Measurements from ENCODE around the gene C14orf180.

C14orf180 gene

DNA sequence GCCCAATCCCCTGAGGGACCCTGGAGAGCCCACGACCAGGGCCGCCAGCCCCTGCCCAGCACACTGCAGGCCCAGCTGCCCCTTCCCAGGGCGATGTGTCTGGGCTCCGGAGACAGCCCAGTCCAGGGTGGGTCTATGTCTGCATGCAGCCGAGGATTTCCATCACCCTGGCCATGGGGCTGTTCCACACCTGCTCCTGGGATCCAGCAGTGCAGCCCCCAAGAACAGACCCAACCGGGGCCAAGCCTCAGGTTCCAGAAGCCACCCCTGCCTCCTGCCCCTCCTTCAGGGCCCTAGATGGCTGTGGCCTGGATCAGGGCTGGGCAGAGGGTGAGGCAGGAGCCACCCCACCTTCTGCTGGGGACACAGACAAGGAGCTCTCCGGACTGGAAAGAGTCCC, 11.5 kb downstream of the C14orf180 start:
- H3K9me3 ChIP-seq (ENCODE audit: low read depth, low read length), result no peaks in the 10 kb centered on the region
- TF ChIP-seq EZH2 (IDR thresholded peaks at IDR 0.05) (no peak), FOXP2 (optimal IDR thresholded peaks at IDR 0.05; ENCODE audit: control extremely low read depth, extremely low read length, insufficient read depth) (no peak), POLR2AphosphoS5 (IDR thresholded peaks at IDR 0.05; ENCODE audit: borderline replicate concordance, low read depth, low read length) (no peak)
- H3K4me3 ChIP-seq, result no peak overlapping the region
- H3K36me3 ChIP-seq (ENCODE audit: insufficient read depth, low read length), result no peaks in the 10 kb centered on the region
- no peak overlapping the region for H3K27ac ChIP-seq
- DNase-seq (ENCODE audit: low read depth, low spot score), result no peak
- H3K9ac ChIP-seq (ENCODE audit: insufficient read length), result no peak overlapping the region

DNA sequence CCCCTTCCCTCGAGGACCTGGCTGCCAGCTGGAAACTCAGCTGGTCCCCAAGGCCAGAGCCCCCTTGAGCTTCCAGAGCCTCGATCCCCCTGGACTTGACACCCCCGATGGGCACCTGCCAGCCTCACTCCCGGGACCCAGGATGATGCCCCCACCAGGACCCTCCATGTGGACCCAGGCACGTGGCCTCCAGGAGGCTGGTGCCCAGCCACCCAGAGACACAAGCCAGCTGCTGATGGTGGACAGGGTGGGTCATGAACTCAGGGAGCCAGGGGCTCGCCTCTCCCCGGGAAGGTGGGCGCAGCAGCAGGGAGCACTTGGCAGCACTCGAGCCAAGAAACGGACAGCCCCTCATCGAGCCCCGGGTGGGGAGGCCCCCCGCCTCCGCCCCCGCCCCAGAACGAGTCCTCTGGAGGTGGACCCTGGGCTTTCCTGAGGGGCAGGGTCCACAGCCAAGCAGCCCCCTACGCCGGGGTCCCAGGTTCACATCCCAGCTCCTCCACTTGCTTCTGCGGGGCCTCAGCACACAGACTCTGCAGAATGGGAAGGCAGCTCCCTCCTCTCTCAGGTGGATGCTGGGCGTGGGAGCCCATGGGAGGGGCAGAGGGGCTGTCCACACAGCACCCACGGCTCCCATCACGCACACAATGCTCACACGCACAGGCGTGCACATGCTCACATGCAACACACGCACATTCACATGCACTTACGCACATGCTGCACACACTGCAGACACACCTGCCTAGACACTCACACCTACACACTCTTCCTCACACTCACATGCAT, 12.1 kb downstream of the C14orf180 start:
- no peaks in the 10 kb centered on the region for H3K9me3 ChIP-seq (ENCODE audit: low read depth, low read length)
- no peaks in the 10 kb centered on the region for H3K36me3 ChIP-seq (ENCODE audit: insufficient read depth, low read length)
- no peak overlapping the region for H3K4me3 ChIP-seq
- H3K27ac ChIP-seq, result no peak overlapping the region
- TF ChIP-seq EZH2 (IDR thresholded peaks at IDR 0.05), result no peak
- no peak for DNase-seq (ENCODE audit: low read depth, low spot score)
- H3K9ac ChIP-seq (ENCODE audit: insufficient read length), result no peak overlapping the region

DNA sequence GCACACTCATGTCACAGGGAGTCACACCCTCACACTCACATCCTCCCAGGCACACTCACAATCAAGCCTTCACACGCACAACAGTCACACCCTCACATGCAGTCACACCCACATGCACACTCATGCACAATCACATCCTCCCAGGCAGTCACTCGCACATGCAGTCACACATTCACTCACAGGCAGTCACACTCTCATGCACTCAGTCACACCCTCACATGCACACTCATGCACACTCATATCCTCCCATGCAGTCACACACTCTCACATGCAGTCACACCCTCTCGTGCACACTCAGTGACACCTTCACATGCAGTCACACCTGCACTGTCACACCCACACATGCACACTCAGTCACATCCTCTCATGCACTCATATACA, 12.7 kb downstream of the C14orf180 start:
- TF ChIP-seq FOXP2 (optimal IDR thresholded peaks at IDR 0.05; ENCODE audit: control extremely low read depth, extremely low read length, insufficient read depth) (no peak), EZH2 (IDR thresholded peaks at IDR 0.05) (no peak), POLR2AphosphoS5 (IDR thresholded peaks at IDR 0.05; ENCODE audit: borderline replicate concordance, low read depth, low read length) (no peak)

DNA sequence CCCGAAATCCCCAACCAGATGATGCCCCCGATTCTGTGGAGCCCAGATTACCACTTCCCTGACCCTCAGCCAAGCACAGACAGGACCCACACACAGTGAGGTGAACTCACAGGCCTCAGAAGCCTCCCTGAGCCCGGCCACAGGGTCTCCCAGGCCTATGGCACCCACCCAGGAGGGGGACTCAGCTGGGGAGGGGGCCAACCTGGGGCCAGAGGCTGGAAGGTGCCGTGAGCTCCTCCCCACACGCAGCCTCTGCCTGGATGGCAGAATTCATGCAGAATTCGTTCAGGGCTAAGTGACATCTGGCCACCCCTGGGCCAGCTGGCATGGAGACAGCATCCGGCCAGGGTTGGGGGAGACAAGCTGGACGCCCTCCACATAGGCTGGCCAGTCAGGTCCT, 13.2 kb downstream of the C14orf180 start:
- Histone ChIP-seq H3K27ac (no peak overlapping the region), H3K4me3 (no peak overlapping the region), H3K36me3 (ENCODE audit: insufficient read depth, low read length) (no peaks in the 10 kb centered on the region), H3K9me3 (ENCODE audit: low read depth, low read length) (no peaks in the 10 kb centered on the region), H3K9ac (ENCODE audit: insufficient read length) (no peak overlapping the region)
- TF ChIP-seq EZH2 (IDR thresholded peaks at IDR 0.05) (no peak), POLR2AphosphoS5 (IDR thresholded peaks at IDR 0.05; ENCODE audit: borderline replicate concordance, low read depth, low read length) (no peak), FOXP2 (optimal IDR thresholded peaks at IDR 0.05; ENCODE audit: control extremely low read depth, extremely low read length, insufficient read depth) (no peak)
- DNase-seq (ENCODE audit: low read depth, low spot score), result no peak

More for the DNA sequence above, 12.7 kb downstream of the C14orf180 start:
- H3K9ac ChIP-seq (ENCODE audit: insufficient read length), result no peak overlapping the region
- H3K27ac ChIP-seq, result no peak overlapping the region
- H3K9me3 ChIP-seq (ENCODE audit: low read depth, low read length), result no peaks in the 10 kb centered on the region
- no peak for DNase-seq (ENCODE audit: low read depth, low spot score)
- H3K4me3 ChIP-seq, result no peak overlapping the region
- no peaks in the 10 kb centered on the region for H3K36me3 ChIP-seq (ENCODE audit: insufficient read depth, low read length)

DNA sequence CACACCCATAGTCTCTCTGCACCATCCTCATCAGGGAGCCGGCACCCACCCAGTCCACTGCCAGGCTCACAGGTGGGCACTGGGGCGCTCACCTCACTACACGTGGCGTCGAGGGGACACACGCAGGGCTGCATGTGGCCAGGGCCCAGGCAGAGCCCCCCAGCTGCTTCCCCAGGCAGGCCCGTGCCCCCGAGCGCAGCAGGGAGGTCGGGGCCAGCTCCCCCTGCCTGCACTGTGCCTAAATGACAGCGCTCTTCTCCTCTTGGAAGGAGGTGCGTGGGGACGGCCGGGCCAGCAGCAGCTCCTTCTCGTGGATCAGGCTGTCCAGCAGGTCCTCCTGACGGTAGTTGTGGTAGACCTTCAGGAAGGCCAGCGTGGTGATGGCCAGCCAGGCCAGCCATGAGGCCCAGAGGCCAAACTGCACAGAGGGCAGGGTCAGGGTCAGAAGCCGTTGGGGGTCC, 13.7 kb downstream of the C14orf180 start:
- H3K9me3 ChIP-seq (ENCODE audit: low read depth, low read length), result no peaks in the 10 kb centered on the region
- H3K4me3 ChIP-seq, result no peak overlapping the region
- H3K36me3 ChIP-seq (ENCODE audit: insufficient read depth, low read length), result no peaks in the 10 kb centered on the region
- no peak for DNase-seq (ENCODE audit: low read depth, low spot score)
- TF ChIP-seq EZH2 (IDR thresholded peaks at IDR 0.05) (no peak), POLR2AphosphoS5 (IDR thresholded peaks at IDR 0.05; ENCODE audit: borderline replicate concordance, low read depth, low read length) (no peak), FOXP2 (optimal IDR thresholded peaks at IDR 0.05; ENCODE audit: control extremely low read depth, extremely low read length, insufficient read depth) (no peak)
- H3K9ac ChIP-seq (ENCODE audit: insufficient read length), result no peak overlapping the region
- H3K27ac ChIP-seq, result no peak overlapping the region

DNA sequence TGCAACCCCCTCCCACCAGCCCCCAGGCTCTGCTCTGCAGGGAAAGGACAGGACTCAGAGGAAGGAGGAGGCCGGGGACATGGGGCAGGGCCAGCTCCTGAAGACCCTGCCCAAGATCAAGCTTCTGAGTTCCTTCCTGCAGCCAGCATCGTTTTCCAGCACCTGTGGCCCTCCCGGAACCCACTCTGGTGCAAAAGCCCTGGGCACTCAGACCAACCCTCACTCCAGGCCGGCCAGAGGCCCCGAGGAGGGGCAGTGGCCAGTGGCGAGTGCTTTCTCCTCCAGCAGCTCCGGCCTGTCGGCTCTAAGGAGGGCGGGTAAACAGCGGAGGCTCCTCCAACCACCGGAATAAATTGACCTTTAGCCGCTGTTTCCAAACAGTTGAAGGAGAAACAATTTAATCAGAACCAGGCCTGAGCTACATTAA, 14.2 kb downstream of the C14orf180 start:
- H3K9me3 ChIP-seq (ENCODE audit: low read depth, low read length), result no peaks in the 10 kb centered on the region
- no peak overlapping the region for H3K4me3 ChIP-seq
- H3K9ac ChIP-seq (ENCODE audit: insufficient read length), result no peak overlapping the region
- no peak for TF ChIP-seq POLR2AphosphoS5 (IDR thresholded peaks at IDR 0.05; ENCODE audit: borderline replicate concordance, low read depth, low read length)
- TF ChIP-seq FOXP2 (optimal IDR thresholded peaks at IDR 0.05; ENCODE audit: control extremely low read depth, extremely low read length, insufficient read depth), result no peak
- TF ChIP-seq EZH2 (IDR thresholded peaks at IDR 0.05), result no peak
- no peak for DNase-seq (ENCODE audit: low read depth, low spot score)
- H3K27ac ChIP-seq, result no peak overlapping the region
- H3K36me3 ChIP-seq (ENCODE audit: insufficient read depth, low read length), result no peaks in the 10 kb centered on the region

DNA sequence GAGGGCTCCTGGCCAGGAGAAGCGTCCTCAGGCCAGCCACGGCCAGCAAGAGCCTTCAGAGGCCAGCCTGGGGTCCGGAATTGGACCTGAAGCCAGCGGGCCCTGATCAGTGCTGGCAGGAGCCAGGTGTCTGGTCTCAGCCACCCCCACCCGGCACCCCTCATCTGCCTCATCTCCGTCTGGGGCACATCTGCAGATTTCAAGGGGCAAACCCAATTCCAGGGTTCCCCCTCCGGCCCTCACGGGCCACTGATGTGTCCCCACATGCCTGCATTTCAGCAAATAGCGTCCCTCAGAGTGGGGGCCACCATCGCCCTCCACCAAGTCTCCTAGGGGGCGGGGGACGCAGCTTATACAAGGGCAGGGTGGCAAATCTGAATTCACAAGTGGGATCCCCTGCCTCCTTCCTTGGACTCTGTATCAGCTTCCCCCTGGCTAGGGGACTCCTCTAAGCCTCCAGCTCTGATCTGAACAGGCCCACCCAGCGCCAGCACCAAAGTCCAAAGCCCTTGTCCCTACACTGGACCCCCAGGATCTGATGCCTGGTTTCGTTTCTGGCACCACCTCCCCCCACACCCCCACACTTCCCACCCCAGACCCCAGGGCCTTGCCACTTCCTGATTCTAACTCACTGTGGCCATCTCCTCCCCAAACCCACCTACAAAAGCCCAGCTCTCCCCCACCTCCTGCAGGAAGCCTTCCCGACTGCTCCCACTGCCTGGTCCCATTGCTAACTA, 14.9 kb downstream of the C14orf180 start:
- no peak overlapping the region for H3K27ac ChIP-seq

DNA sequence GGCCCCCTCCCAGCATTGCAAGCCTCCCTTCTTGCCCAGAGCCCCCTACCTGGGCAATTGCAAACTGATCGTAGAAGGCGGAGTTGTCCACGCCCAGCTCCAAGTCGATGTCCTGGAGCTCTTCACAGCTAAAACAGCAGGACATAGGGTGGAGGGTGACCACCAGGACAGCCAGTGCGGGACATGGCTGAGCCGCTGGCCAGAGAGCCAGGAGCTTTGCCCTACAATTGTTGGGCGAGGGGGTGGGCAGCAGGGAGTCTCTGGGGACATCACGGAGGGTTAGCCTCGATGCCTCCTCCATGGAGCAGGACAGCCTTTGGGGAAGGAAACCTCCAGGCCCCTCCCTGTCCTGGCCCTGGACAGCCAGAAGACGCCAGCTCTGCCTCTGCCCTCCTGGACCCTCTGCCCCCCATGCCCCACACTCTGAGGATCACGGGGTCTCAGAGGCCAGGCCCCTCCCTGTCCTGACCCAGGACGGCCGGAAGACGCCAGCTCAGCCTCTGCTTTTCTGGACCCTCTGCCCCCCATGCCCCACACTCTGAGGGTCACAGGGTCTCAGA, 15.6 kb downstream of the C14orf180 start:
- no peak for DNase-seq (ENCODE audit: low read depth, low spot score)
- TF ChIP-seq EZH2 (IDR thresholded peaks at IDR 0.05) (no peak), FOXP2 (optimal IDR thresholded peaks at IDR 0.05; ENCODE audit: control extremely low read depth, extremely low read length, insufficient read depth) (no peak), POLR2AphosphoS5 (IDR thresholded peaks at IDR 0.05; ENCODE audit: borderline replicate concordance, low read depth, low read length) (no peak)
- no peak overlapping the region for H3K9ac ChIP-seq (ENCODE audit: insufficient read length)
- no peak overlapping the region for H3K27ac ChIP-seq
- H3K4me3 ChIP-seq, result no peak overlapping the region
- H3K9me3 ChIP-seq (ENCODE audit: low read depth, low read length), result no peaks in the 10 kb centered on the region
- H3K36me3 ChIP-seq (ENCODE audit: insufficient read depth, low read length), result no peaks in the 10 kb centered on the region

More for the DNA sequence above, 14.9 kb downstream of the C14orf180 start:
- no peak for TF ChIP-seq POLR2AphosphoS5 (IDR thresholded peaks at IDR 0.05; ENCODE audit: borderline replicate concordance, low read depth, low read length)
- TF ChIP-seq EZH2 (IDR thresholded peaks at IDR 0.05), result no peak
- TF ChIP-seq FOXP2 (optimal IDR thresholded peaks at IDR 0.05; ENCODE audit: control extremely low read depth, extremely low read length, insufficient read depth), result no peak
- DNase-seq (ENCODE audit: low read depth, low spot score), result no peak
- no peaks in the 10 kb centered on the region for H3K9me3 ChIP-seq (ENCODE audit: low read depth, low read length)
- H3K4me3 ChIP-seq, result no peak overlapping the region
- H3K9ac ChIP-seq (ENCODE audit: insufficient read length), result no peak overlapping the region
- H3K36me3 ChIP-seq (ENCODE audit: insufficient read depth, low read length), result no peaks in the 10 kb centered on the region
